Measurements from ENCODE around the gene MACROD2. TPM values are rescaled to one million over a fixed set of nuclear protein-coding genes. Genes with fewer than 3 reads are reported as not detected.

Gene MACROD2
- total RNA-seq, 2 experiments from 2014 or later: not detected

- intact Hi-C loops (cut with micrococcal nuclease): no loop called here
- CTCF ChIA-PET: no interaction called here
- DNase-seq: no peak
Observed at GRCh38 chr20:16078172-16078898, 2083.0 kb downstream of the MACROD2 start.

GRCh38 chr20:16081421-16081820 is 2086.1 kb downstream of the MACROD2 start:
- Mint-ChIP-seq H3K4me1 (ENCODE audit: low read depth) (no peaks in the 10 kb centered on the region), H3K36me3 (no peaks in the 10 kb centered on the region), H3K4me3 (no peak overlapping the region), H3K27me3 (peaks cover under 1% of the 10 kb centered on the region), H3K9me3 (no peaks in the 10 kb centered on the region), H3K27ac (no peak overlapping the region)
- no peak for DNase-seq
- ChIA-PET POLR2A (no interaction called here), CTCF (no interaction called here)
- intact Hi-C loops (cut with micrococcal nuclease): no loop called here

More at GRCh38 chr20:16078172-16078898, 2083.0 kb downstream of the MACROD2 start:
- no peak overlapping the region for H3K4me3 Mint-ChIP-seq
- H3K27me3 Mint-ChIP-seq: peaks cover 3% of the 10 kb centered on the region
- POLR2A ChIA-PET: no interaction called here
- no peaks in the 10 kb centered on the region for H3K36me3 Mint-ChIP-seq
- no peak overlapping the region for H3K27ac Mint-ChIP-seq
- H3K4me1 Mint-ChIP-seq (ENCODE audit: low read depth): no peaks in the 10 kb centered on the region
- peaks cover 3% of the 10 kb centered on the region for H3K9me3 Mint-ChIP-seq

GRCh38 chr20:16082051-16082550 is 2086.8 kb downstream of the MACROD2 start:
- DNase-seq: no peak
- Mint-ChIP-seq H3K27me3 (no peaks in the 10 kb centered on the region), H3K4me1 (ENCODE audit: low read depth) (no peaks in the 10 kb centered on the region), H3K4me3 (no peak overlapping the region), H3K36me3 (no peaks in the 10 kb centered on the region), H3K27ac (no peak overlapping the region), H3K9me3 (peaks cover 6% of the 10 kb centered on the region)
- CTCF ChIA-PET: no interaction called here
- POLR2A ChIA-PET: no interaction called here
- intact Hi-C loops (cut with micrococcal nuclease): no loop called here

DNA sequence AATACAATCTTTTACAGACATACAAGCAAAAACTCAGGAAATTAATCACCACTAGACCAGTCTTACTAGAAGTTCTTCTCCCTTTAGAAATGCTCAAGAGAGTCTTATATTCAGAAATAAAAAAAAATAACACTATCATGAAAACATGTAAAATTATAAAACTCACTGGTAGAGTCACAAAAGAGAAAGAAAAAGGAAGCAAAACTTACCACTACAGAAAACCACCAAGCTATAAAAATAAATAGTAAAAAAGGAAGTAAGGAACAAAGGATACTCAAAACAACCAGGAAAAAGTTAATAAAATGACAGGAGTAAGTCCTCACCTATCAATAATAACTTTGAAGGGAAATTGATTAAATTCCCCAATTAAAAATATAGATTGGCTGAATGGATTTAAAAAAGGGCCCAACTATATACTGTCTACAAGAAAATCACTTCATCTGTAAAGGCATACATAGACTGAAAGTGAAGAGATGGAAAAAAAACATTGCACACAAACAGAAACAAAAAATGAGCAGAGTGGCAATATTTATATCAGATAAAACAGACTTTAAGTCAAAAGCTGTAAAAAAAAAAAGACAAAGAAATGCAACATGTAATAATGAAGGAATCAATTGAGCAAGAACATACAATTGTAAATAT is 2088.4 kb downstream of the MACROD2 start:
- DNase-seq: no peak
- ChIA-PET POLR2A (no interaction called here), CTCF (interaction anchor here (0.7 kb wide), 1 partner anchor 712 kb away, joined by 3 read pairs; no protein-coding TSS in a partner anchor)
- Mint-ChIP-seq H3K27me3 (no peaks in the 10 kb centered on the region), H3K36me3 (no peaks in the 10 kb centered on the region), H3K27ac (no peak overlapping the region), H3K4me1 (ENCODE audit: low read depth) (no peaks in the 10 kb centered on the region), H3K9me3 (peaks cover 15% of the 10 kb centered on the region), H3K4me3 (no peak overlapping the region)
- intact Hi-C loops (cut with micrococcal nuclease): no loop called here

GRCh38 chr20:16095226-16095625 is 2099.9 kb downstream of the MACROD2 start:
- H3K4me3 Mint-ChIP-seq: no peak overlapping the region
- no peaks in the 10 kb centered on the region for H3K4me1 Mint-ChIP-seq (ENCODE audit: low read depth)
- H3K36me3 Mint-ChIP-seq: no peaks in the 10 kb centered on the region
- H3K27ac Mint-ChIP-seq: no peak overlapping the region
- H3K27me3 Mint-ChIP-seq: no peaks in the 10 kb centered on the region
- H3K9me3 Mint-ChIP-seq: peaks cover 3% of the 10 kb centered on the region
- CTCF ChIA-PET: no interaction called here
- DNase-seq: no peak
- intact Hi-C loops (cut with micrococcal nuclease): no loop called here
- POLR2A ChIA-PET: no interaction called here

GRCh38 chr20:16096756-16097326 is 2101.5 kb downstream of the MACROD2 start:
- intact Hi-C loops (cut with micrococcal nuclease): no loop called here
- Mint-ChIP-seq H3K36me3 (no peaks in the 10 kb centered on the region), H3K4me3 (no peak overlapping the region), H3K27ac (no peak overlapping the region), H3K4me1 (ENCODE audit: low read depth) (no peaks in the 10 kb centered on the region), H3K27me3 (no peaks in the 10 kb centered on the region), H3K9me3 (peaks cover 3% of the 10 kb centered on the region)
- CTCF ChIA-PET: no interaction called here
- DNase-seq: no peak
- POLR2A ChIA-PET: no interaction called here

DNA sequence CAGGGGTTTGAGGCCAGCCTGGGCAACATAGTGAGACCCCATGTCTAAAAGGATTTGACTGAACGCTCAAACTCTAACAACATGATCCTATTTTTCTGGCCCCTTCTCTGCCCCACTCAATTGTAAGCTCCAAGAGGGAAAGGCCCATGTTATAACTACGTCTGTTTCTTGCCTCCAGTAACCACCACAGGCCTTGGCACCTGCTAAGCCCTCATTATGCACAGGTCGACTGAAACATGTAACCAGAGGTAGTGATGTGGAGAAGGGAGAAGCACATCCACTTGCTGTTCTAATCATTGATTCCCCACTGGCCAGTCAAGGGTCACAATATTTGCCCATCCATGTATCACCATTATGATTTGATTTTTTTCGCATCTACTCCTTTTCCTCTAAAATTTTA is 2102.5 kb downstream of the MACROD2 start:
- H3K36me3 Mint-ChIP-seq: no peaks in the 10 kb centered on the region
- H3K27ac Mint-ChIP-seq: no peak overlapping the region
- ChIA-PET CTCF (no interaction called here), POLR2A (no interaction called here)
- intact Hi-C loops (cut with micrococcal nuclease): no loop called here
- peaks cover 3% of the 10 kb centered on the region for H3K9me3 Mint-ChIP-seq
- H3K4me1 Mint-ChIP-seq (ENCODE audit: low read depth): no peaks in the 10 kb centered on the region
- H3K27me3 Mint-ChIP-seq: no peaks in the 10 kb centered on the region
- DNase-seq: no peak
- no peak overlapping the region for H3K4me3 Mint-ChIP-seq

DNA sequence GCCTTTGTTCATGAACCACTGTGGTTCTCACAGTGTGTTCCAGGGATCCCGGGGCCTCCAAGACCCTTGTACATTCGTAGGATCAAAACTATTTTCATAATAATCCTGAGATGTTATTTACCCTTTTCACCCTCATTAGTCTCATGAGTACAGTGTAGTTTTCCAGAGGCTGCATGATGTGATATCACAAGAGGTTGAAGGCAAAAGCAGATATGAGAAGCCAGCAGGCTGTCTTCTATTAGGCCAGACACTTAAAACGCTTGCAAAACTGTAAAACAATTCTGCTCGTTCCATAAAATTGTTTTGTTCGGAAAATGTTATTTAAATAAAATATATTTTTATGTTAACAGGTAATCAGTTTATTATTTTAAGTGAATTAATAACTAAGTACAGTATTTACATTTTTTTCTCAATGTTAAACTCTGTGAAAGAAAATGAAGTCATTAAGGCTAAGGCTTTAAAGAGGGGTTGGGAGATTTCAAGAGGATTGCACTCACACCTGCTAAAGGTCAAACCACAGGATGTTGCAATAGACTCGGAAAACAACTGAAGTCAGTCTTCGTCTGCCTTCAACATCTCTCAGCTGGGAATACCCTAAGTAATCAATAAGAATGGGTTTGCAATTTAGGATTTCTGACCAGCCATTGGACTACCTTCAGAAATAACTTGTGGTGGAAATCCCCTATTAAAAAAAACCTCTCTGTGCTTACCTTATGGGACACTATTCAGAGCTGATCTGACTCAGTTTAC is 2103.7 kb downstream of the MACROD2 start:
- Mint-ChIP-seq H3K9me3 (peaks cover 3% of the 10 kb centered on the region), H3K4me3 (no peak overlapping the region), H3K27me3 (no peaks in the 10 kb centered on the region), H3K27ac (no peak overlapping the region), H3K4me1 (ENCODE audit: low read depth) (no peaks in the 10 kb centered on the region), H3K36me3 (no peaks in the 10 kb centered on the region)
- no peak for DNase-seq
- intact Hi-C loops (cut with micrococcal nuclease): no loop called here
- POLR2A ChIA-PET: no interaction called here
- CTCF ChIA-PET: no interaction called here

- intact Hi-C loops (cut with micrococcal nuclease): no loop called here
- Mint-ChIP-seq H3K27me3 (no peaks in the 10 kb centered on the region), H3K36me3 (no peaks in the 10 kb centered on the region), H3K27ac (no peak overlapping the region), H3K9me3 (peaks cover 3% of the 10 kb centered on the region), H3K4me3 (no peak overlapping the region), H3K4me1 (ENCODE audit: low read depth) (no peaks in the 10 kb centered on the region)
- ChIA-PET POLR2A (no interaction called here), CTCF (no interaction called here)
- DNase-seq: no peak
Observed at GRCh38 chr20:16100111-16100510, 2104.8 kb downstream of the MACROD2 start.

DNA sequence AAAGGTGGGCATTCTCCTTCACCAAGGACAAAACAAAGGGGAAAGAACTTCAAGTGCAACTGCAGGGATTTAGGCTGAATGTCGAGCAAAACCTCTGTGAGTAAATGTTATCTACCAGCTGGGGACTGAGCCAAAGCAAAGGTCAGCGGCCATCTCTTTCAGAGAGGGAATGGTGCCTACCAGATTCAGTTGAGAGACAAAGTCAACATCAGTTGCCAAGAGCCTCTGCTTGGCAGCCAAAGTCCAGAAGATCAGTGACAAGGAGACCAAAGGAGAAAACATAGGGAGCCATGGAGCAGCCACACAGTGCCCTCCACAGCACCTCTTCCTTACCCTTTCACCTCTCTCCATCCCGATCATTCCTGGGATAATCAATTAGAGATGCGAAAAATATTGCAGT is 2105.5 kb downstream of the MACROD2 start:
- POLR2A ChIA-PET: no interaction called here

More for the DNA sequence above, 2105.5 kb downstream of the MACROD2 start:
- Mint-ChIP-seq H3K9me3 (peaks cover 5% of the 10 kb centered on the region), H3K4me3 (no peak overlapping the region), H3K27ac (no peak overlapping the region), H3K4me1 (ENCODE audit: low read depth) (no peaks in the 10 kb centered on the region), H3K36me3 (no peaks in the 10 kb centered on the region), H3K27me3 (no peaks in the 10 kb centered on the region)
- CTCF ChIA-PET: no interaction called here
- intact Hi-C loops (cut with micrococcal nuclease): no loop called here
- no peak for DNase-seq
